Measurements from ENCODE around the gene CLNK.
A peak's percentile ranks its signal among the peaks of the same experiment; 100 is the strongest.

CLNK gene

DNA sequence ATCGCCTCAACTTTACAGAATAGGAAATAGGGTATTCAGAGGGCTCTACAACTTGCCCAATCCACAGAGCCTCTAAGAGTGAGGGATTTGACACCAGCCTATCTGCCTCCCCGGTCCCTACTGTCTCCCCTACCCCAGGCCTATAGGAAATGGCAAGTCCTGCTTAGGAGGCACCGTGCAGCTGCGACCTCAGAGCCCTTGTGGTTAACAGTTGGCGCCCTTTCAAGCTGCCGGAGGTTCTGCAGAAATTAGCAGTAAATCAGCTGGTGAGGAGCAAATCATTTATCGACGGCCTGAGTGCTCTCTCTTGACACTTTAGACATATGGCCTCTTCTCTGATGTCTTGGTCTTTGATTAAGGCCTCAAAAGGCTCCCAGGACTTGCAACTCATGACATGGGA is 96.9 kb downstream of the CLNK start:
- peak; percentile 81 for DNase-seq
- no peak overlapping the region for H3K23ac ChIP-seq (ENCODE audit: low read length)
- no peaks in the 10 kb centered on the region for H3K79me1 ChIP-seq (ENCODE audit: low read length)
- no peak overlapping the region for H2BK15ac ChIP-seq (replicated peaks; ENCODE audit: low read depth)
- peaks cover 3% of the 10 kb centered on the region for H3K4me1 ChIP-seq (ENCODE audit: control insufficient read depth, low read depth, low read length)
- no peak overlapping the region for H2AK5ac ChIP-seq (ENCODE audit: low read length)
- no peak overlapping the region for H3K27ac ChIP-seq (ENCODE audit: low read depth, low read length)
- no peak overlapping the region for H4K5ac ChIP-seq (ENCODE audit: low read length)
- no CpG with 5 or more reads among the region's 8 CpGs for WGBS (ENCODE audit: extremely low coverage, insufficient coverage, low lambda C conversion rate)
- H3K18ac ChIP-seq (ENCODE audit: low read length), result no peak overlapping the region
- H3K79me2 ChIP-seq (ENCODE audit: control insufficient read depth, insufficient read depth, low read length), result no peaks in the 10 kb centered on the region
- no peak overlapping the region for H3K56ac ChIP-seq (ENCODE audit: low read length)
- no peak overlapping the region for H3K9ac ChIP-seq (ENCODE audit: low read length)
- H3K4ac ChIP-seq (ENCODE audit: low read depth, low read length), result peak overlapping the region; percentile 84
- H4K8ac ChIP-seq (ENCODE audit: low read depth, low read length), result no peak overlapping the region
- no peaks in the 10 kb centered on the region for H3K27me3 ChIP-seq (ENCODE audit: insufficient read depth, low read length, poor library complexity)
- H2BK5ac ChIP-seq (ENCODE audit: low read length), result no peak overlapping the region
- no peak overlapping the region for H3K4me2 ChIP-seq (ENCODE audit: low read length)
- no peak overlapping the region for H3K4me3 ChIP-seq (ENCODE audit: low read length)
- H3K36me3 ChIP-seq (ENCODE audit: control insufficient read depth, insufficient read depth, low read length), result no peaks in the 10 kb centered on the region
- H2BK120ac ChIP-seq (ENCODE audit: low read depth, low read length), result no peak overlapping the region

DNA sequence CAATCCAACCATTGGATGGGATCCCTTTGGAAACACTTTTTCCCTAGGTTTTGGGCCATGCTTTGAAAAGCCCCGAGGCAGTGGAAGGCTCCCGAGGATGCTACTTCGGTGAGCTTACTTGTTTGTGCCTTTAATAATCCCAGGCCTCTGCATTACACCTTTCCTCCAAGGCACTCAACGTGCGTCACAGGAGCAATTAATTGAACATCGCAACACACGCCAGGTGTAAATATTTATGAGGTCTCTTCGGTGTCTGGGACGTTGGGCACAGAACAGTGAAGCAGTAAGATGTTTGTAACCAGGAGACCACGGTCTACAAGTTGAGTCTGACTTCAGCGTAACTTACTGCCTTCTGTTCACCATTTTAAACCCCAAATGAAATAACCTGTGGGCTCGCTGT is 97.3 kb downstream of the CLNK start:
- Histone ChIP-seq H4K5ac (ENCODE audit: low read length) (no peak overlapping the region), H3K23ac (ENCODE audit: low read length) (no peak overlapping the region), H4K8ac (ENCODE audit: low read depth, low read length) (no peak overlapping the region), H2BK5ac (ENCODE audit: low read length) (no peak overlapping the region), H3K79me2 (ENCODE audit: control insufficient read depth, insufficient read depth, low read length) (no peaks in the 10 kb centered on the region), H3K56ac (ENCODE audit: low read length) (no peak overlapping the region), H2BK120ac (ENCODE audit: low read depth, low read length) (no peak overlapping the region), H3K27ac (ENCODE audit: low read depth, low read length) (no peak overlapping the region), H3K4ac (ENCODE audit: low read depth, low read length) (no peak overlapping the region), H3K79me1 (ENCODE audit: low read length) (no peaks in the 10 kb centered on the region), H3K36me3 (ENCODE audit: control insufficient read depth, insufficient read depth, low read length) (no peaks in the 10 kb centered on the region), H3K27me3 (ENCODE audit: insufficient read depth, low read length, poor library complexity) (no peaks in the 10 kb centered on the region), H3K9ac (ENCODE audit: low read length) (no peak overlapping the region), H2AK5ac (ENCODE audit: low read length) (no peak overlapping the region), H3K18ac (ENCODE audit: low read length) (no peak overlapping the region), H3K4me2 (ENCODE audit: low read length) (no peak overlapping the region), H2BK15ac (replicated peaks; ENCODE audit: low read depth) (no peak overlapping the region), H3K4me3 (ENCODE audit: low read length) (no peak overlapping the region), H3K4me1 (ENCODE audit: control insufficient read depth, low read depth, low read length) (peaks cover 3% of the 10 kb centered on the region)
- no peak for DNase-seq
- no CpG with 5 or more reads among the region's 12 CpGs for whole genome bisulfite sequencing (ENCODE audit: extremely low coverage, insufficient coverage, low lambda C conversion rate)

DNA sequence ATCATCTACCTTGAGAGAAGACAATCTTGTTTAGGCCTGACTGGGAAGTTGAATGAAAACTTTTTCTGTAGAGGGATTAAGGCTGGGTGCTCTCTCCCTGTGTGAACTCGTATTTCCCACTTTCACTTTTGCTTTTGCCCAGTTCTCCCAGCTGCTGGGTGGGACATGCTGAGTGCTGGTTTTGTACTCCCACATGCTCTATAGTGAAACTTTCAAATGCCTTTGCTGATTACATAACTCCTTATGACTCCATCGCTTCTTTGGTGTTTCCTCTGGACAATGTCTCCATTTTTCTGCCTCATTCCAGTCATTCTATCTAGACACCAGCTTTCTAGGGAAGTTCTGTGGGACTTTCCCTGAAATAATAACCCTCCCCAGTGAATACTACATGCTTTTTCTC is 100.5 kb downstream of the CLNK start:
- no peaks in the 10 kb centered on the region for H3K79me2 ChIP-seq (ENCODE audit: control insufficient read depth, insufficient read depth, low read length)
- no peaks in the 10 kb centered on the region for H3K27me3 ChIP-seq (ENCODE audit: insufficient read depth, low read length, poor library complexity)

DNA sequence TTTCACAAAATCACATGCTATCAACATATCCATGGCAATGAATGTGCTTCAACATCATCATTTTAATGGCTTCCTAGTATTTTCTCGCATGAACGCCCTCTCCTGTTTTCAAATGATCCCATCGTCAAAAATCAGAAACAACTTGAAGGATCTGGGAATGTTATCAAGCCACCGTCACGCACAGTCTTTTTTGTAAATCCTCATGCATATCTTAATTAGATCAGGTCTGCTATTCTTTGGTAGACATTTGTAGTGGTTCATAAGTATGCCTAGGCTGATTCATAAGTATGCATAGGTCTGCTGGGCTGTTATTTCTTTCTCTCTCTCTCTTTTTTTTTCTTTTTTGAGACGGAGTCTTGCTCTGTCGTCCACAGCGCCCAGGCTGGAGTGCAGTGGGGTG is 101.6 kb downstream of the CLNK start:
- Histone ChIP-seq H3K4me3 (ENCODE audit: low read length) (no peak overlapping the region), H2AK5ac (ENCODE audit: low read length) (no peak overlapping the region), H3K79me2 (ENCODE audit: control insufficient read depth, insufficient read depth, low read length) (no peaks in the 10 kb centered on the region), H2BK5ac (ENCODE audit: low read length) (no peak overlapping the region), H3K36me3 (ENCODE audit: control insufficient read depth, insufficient read depth, low read length) (no peaks in the 10 kb centered on the region), H2BK120ac (ENCODE audit: low read depth, low read length) (no peak overlapping the region), H3K4me1 (ENCODE audit: control insufficient read depth, low read depth, low read length) (no peaks in the 10 kb centered on the region), H3K18ac (ENCODE audit: low read length) (no peak overlapping the region), H3K4me2 (ENCODE audit: low read length) (no peak overlapping the region), H3K9ac (ENCODE audit: low read length) (no peak overlapping the region), H2BK15ac (replicated peaks; ENCODE audit: low read depth) (no peak overlapping the region), H3K4ac (ENCODE audit: low read depth, low read length) (no peak overlapping the region), H3K79me1 (ENCODE audit: low read length) (no peaks in the 10 kb centered on the region), H3K56ac (ENCODE audit: low read length) (no peak overlapping the region), H3K27me3 (ENCODE audit: insufficient read depth, low read length, poor library complexity) (no peaks in the 10 kb centered on the region), H3K27ac (ENCODE audit: low read depth, low read length) (no peak overlapping the region), H4K8ac (ENCODE audit: low read depth, low read length) (no peak overlapping the region), H3K23ac (ENCODE audit: low read length) (no peak overlapping the region), H4K5ac (ENCODE audit: low read length) (no peak overlapping the region)
- no peak for DNase-seq
- WGBS (ENCODE audit: extremely low coverage, insufficient coverage, low lambda C conversion rate), result no CpG with 5 or more reads among the region's 8 CpGs

More for the DNA sequence above, 100.5 kb downstream of the CLNK start:
- Histone ChIP-seq H3K27ac (ENCODE audit: low read depth, low read length) (no peak overlapping the region), H3K9ac (ENCODE audit: low read length) (no peak overlapping the region), H2AK5ac (ENCODE audit: low read length) (no peak overlapping the region), H4K5ac (ENCODE audit: low read length) (no peak overlapping the region), H3K56ac (ENCODE audit: low read length) (no peak overlapping the region), H3K23ac (ENCODE audit: low read length) (no peak overlapping the region), H3K36me3 (ENCODE audit: control insufficient read depth, insufficient read depth, low read length) (no peaks in the 10 kb centered on the region), H4K8ac (ENCODE audit: low read depth, low read length) (no peak overlapping the region), H2BK5ac (ENCODE audit: low read length) (no peak overlapping the region), H3K79me1 (ENCODE audit: low read length) (no peaks in the 10 kb centered on the region), H2BK120ac (ENCODE audit: low read depth, low read length) (no peak overlapping the region), H3K4me1 (ENCODE audit: control insufficient read depth, low read depth, low read length) (no peaks in the 10 kb centered on the region), H3K4me3 (ENCODE audit: low read length) (no peak overlapping the region), H3K18ac (ENCODE audit: low read length) (no peak overlapping the region), H3K4ac (ENCODE audit: low read depth, low read length) (no peak overlapping the region), H3K4me2 (ENCODE audit: low read length) (no peak overlapping the region), H2BK15ac (replicated peaks; ENCODE audit: low read depth) (no peak overlapping the region)
- no peak for DNase-seq
- WGBS (ENCODE audit: extremely low coverage, insufficient coverage, low lambda C conversion rate), result no CpG with 5 or more reads among the region's 2 CpGs

DNA sequence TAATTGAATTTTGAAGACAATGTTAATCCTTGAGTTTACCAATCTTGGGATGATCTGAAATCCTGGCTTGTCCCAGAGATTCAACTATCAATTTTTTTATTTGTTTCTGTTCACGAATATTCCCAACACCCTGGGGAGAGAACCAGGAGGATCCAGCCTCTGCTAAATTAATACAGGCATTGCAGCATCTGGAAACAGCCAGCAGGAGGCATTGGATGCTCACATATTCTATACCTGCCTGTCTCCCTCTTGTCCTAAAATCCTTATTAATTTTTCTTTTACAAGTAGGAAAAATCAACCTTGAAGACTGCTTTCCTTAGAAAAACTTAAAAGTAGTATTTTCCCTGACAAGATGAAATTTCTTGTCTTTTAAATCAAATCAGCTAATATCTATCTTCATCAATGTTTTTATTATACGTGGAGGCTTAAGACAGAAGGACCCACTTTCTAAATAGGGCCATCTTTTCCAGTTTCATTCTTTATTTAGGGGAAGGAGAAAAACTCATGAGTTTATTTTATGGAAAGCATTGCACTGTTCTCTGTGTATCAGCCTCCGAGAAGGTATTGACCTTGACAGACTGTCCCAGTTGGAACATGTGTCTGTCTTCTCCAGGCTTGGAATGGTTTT is 102.4 kb downstream of the CLNK start:
- H2BK120ac ChIP-seq (ENCODE audit: low read depth, low read length), result no peak overlapping the region
- H2AK5ac ChIP-seq (ENCODE audit: low read length), result no peak overlapping the region
- no peaks in the 10 kb centered on the region for H3K79me1 ChIP-seq (ENCODE audit: low read length)
- no CpG with 5 or more reads among the region's 3 CpGs for whole genome bisulfite sequencing (ENCODE audit: extremely low coverage, insufficient coverage, low lambda C conversion rate)
- no peak overlapping the region for H3K4ac ChIP-seq (ENCODE audit: low read depth, low read length)
- DNase-seq, result peak; percentile 61
- no peak overlapping the region for H4K8ac ChIP-seq (ENCODE audit: low read depth, low read length)
- H3K4me2 ChIP-seq (ENCODE audit: low read length), result no peak overlapping the region
- no peak overlapping the region for H3K27ac ChIP-seq (ENCODE audit: low read depth, low read length)
- H3K23ac ChIP-seq (ENCODE audit: low read length), result no peak overlapping the region
- no peak overlapping the region for H2BK5ac ChIP-seq (ENCODE audit: low read length)
- H3K27me3 ChIP-seq (ENCODE audit: insufficient read depth, low read length, poor library complexity), result no peaks in the 10 kb centered on the region
- H4K5ac ChIP-seq (ENCODE audit: low read length), result no peak overlapping the region
- H3K18ac ChIP-seq (ENCODE audit: low read length), result no peak overlapping the region
- H3K36me3 ChIP-seq (ENCODE audit: control insufficient read depth, insufficient read depth, low read length), result no peaks in the 10 kb centered on the region
- no peak overlapping the region for H2BK15ac ChIP-seq (replicated peaks; ENCODE audit: low read depth)
- no peak overlapping the region for H3K56ac ChIP-seq (ENCODE audit: low read length)
- no peak overlapping the region for H3K9ac ChIP-seq (ENCODE audit: low read length)
- no peaks in the 10 kb centered on the region for H3K79me2 ChIP-seq (ENCODE audit: control insufficient read depth, insufficient read depth, low read length)
- H3K4me1 ChIP-seq (ENCODE audit: control insufficient read depth, low read depth, low read length), result no peaks in the 10 kb centered on the region
- H3K4me3 ChIP-seq (ENCODE audit: low read length), result no peak overlapping the region

DNA sequence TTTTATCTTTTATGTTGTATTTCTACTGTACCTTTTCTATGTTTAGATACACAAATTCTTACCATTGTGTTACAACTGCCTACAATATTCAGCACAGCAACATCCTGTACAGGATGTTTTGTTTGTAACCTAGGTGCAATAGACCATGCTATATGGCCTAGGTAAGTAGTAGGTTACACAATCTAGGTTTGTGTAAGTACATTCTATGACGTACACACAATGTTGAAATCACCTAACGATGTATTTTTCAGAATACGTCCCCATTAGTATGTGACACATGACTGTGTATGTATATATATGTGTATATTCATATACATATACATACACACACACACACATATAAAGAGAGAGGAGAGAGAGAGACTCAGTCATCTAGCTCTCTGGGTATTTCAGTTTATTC is 103.5 kb downstream of the CLNK start:
- Histone ChIP-seq H3K9ac (ENCODE audit: low read length) (no peak overlapping the region), H4K8ac (ENCODE audit: low read depth, low read length) (no peak overlapping the region), H3K4me3 (ENCODE audit: low read length) (no peak overlapping the region), H2BK120ac (ENCODE audit: low read depth, low read length) (no peak overlapping the region), H3K18ac (ENCODE audit: low read length) (no peak overlapping the region), H3K79me2 (ENCODE audit: control insufficient read depth, insufficient read depth, low read length) (no peaks in the 10 kb centered on the region), H3K27ac (ENCODE audit: low read depth, low read length) (no peak overlapping the region), H3K56ac (ENCODE audit: low read length) (no peak overlapping the region), H4K5ac (ENCODE audit: low read length) (no peak overlapping the region), H2BK5ac (ENCODE audit: low read length) (no peak overlapping the region), H2AK5ac (ENCODE audit: low read length) (no peak overlapping the region), H3K27me3 (ENCODE audit: insufficient read depth, low read length, poor library complexity) (no peaks in the 10 kb centered on the region), H3K4me2 (ENCODE audit: low read length) (no peak overlapping the region), H3K23ac (ENCODE audit: low read length) (no peak overlapping the region), H3K4me1 (ENCODE audit: control insufficient read depth, low read depth, low read length) (no peaks in the 10 kb centered on the region), H3K79me1 (ENCODE audit: low read length) (no peaks in the 10 kb centered on the region), H3K4ac (ENCODE audit: low read depth, low read length) (no peak overlapping the region), H2BK15ac (replicated peaks; ENCODE audit: low read depth) (no peak overlapping the region), H3K36me3 (ENCODE audit: control insufficient read depth, insufficient read depth, low read length) (no peaks in the 10 kb centered on the region)
- no peak for DNase-seq
- no CpG with 5 or more reads among the region's 3 CpGs for WGBS (ENCODE audit: extremely low coverage, insufficient coverage, low lambda C conversion rate)

Data from mesendoderm (in vitro differentiated cells).